ENCODE data around the gene LPIN3. TPM values are rescaled to one million over a fixed set of nuclear protein-coding genes. Genes with fewer than 3 reads are reported as not detected.

Gene LPIN3
- total RNA-seq, 1 donor from 2014 or later = 2.8 TPM

- H3K27me3 Mint-ChIP-seq (ENCODE audit: insufficient read depth, low read depth) = peaks cover 21% of the 10 kb centered on the region
- peak overlapping the region; percentile 90 for H3K4me3 Mint-ChIP-seq
- H3K4me1 Mint-ChIP-seq = peaks cover 11% of the 10 kb centered on the region
Measured at GRCh38 chr20:41367956-41368355, 27.3 kb downstream of the LPIN3 start.

DNA sequence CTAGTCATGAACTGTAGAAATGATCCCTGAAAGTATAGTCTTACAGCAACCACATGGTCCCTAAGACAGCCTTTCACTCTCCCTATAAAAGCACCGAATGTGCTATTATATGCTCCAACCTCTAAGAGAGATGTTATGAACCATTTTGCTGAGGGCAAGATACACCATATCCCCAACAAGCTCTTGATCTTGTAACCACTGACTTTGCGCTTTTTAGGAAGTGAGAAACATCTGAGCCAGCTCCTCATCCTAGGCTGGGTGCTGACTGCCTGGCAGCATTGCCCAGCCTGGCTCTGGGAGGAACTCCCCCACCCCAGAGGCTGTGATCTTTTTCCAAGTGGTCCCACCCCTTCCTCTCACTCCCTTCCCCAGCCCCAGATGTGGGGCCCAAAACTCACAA lies 29.1 kb downstream of the LPIN3 start:
- Mint-ChIP-seq H3K36me3 (no peaks in the 10 kb centered on the region), H3K9me3 (peaks cover 13% of the 10 kb centered on the region), H3K4me3 (no peak overlapping the region), H3K4me1 (peaks cover 27% of the 10 kb centered on the region), H3K27ac (no peak overlapping the region), H3K27me3 (ENCODE audit: insufficient read depth, low read depth) (peaks cover 29% of the 10 kb centered on the region)
- TF ChIP-seq CTCF (IDR thresholded peaks at IDR 0.05) (no peak), EZH2 (IDR thresholded peaks at IDR 0.05) (no peak), EZH2phosphoT487 (IDR thresholded peaks at IDR 0.05) (no peak)
- Histone ChIP-seq H3K27me3 (peaks cover 53% of the 10 kb centered on the region), H3F3A (ENCODE audit: low read depth) (peaks cover 12% of the 10 kb centered on the region), H4K20me1 (ENCODE audit: low read depth) (peaks cover 10% of the 10 kb centered on the region), H3K4me2 (no peak overlapping the region), H3K9me3 (ENCODE audit: low read depth) (no peaks in the 10 kb centered on the region), H2AFZ (replicated peaks) (no peak overlapping the region), H3K36me3 (no peaks in the 10 kb centered on the region), H3K27ac (no peak overlapping the region), H3K79me2 (ENCODE audit: low read depth) (no peaks in the 10 kb centered on the region), H3K4me1 (peaks cover 15% of the 10 kb centered on the region), H3K9ac (no peak overlapping the region), H3K4me3 (no peak overlapping the region)
- no peak for DNase-seq (ENCODE audit: low spot score)

More at GRCh38 chr20:41367956-41368355, 27.3 kb downstream of the LPIN3 start:
- Mint-ChIP-seq H3K9me3 (peaks cover 10% of the 10 kb centered on the region), H3K27ac (no peak overlapping the region), H3K36me3 (no peaks in the 10 kb centered on the region)
- Histone ChIP-seq H3K4me1 (peaks cover 9% of the 10 kb centered on the region), H3K27me3 (peaks cover 63% of the 10 kb centered on the region), H3K79me2 (ENCODE audit: low read depth) (no peaks in the 10 kb centered on the region), H3K4me2 (no peak overlapping the region), H3K9me3 (ENCODE audit: low read depth) (no peaks in the 10 kb centered on the region), H3K36me3 (no peaks in the 10 kb centered on the region), H3K27ac (no peak overlapping the region), H2AFZ (replicated peaks) (no peak overlapping the region), H4K20me1 (ENCODE audit: low read depth) (peaks cover 10% of the 10 kb centered on the region), H3K4me3 (no peak overlapping the region), H3F3A (ENCODE audit: low read depth) (peaks cover 12% of the 10 kb centered on the region), H3K9ac (no peak overlapping the region)
- TF ChIP-seq CTCF (IDR thresholded peaks at IDR 0.05) = no peak
- TF ChIP-seq EZH2 (IDR thresholded peaks at IDR 0.05) = no peak
- TF ChIP-seq EZH2phosphoT487 (IDR thresholded peaks at IDR 0.05) = no peak
- DNase-seq (ENCODE audit: low spot score) = no peak

GRCh38 chr20:41370176-41370575 lies 29.6 kb downstream of the LPIN3 start:
- no peak overlapping the region for H2AFZ ChIP-seq (replicated peaks)
- H3K9ac ChIP-seq = no peak overlapping the region
- no peaks in the 10 kb centered on the region for H3K9me3 ChIP-seq (ENCODE audit: low read depth)
- H4K20me1 ChIP-seq (ENCODE audit: low read depth) = peaks cover 5% of the 10 kb centered on the region
- H3K36me3 ChIP-seq = no peaks in the 10 kb centered on the region
- H3K27ac ChIP-seq = no peak overlapping the region
- H3K27ac Mint-ChIP-seq = no peak overlapping the region
- peaks cover 12% of the 10 kb centered on the region for H3F3A ChIP-seq (ENCODE audit: low read depth)
- DNase-seq (ENCODE audit: low spot score) = no peak
- peaks cover 15% of the 10 kb centered on the region for H3K4me1 ChIP-seq
- no peaks in the 10 kb centered on the region for H3K36me3 Mint-ChIP-seq
- H3K4me2 ChIP-seq = no peak overlapping the region
- H3K79me2 ChIP-seq (ENCODE audit: low read depth) = no peaks in the 10 kb centered on the region
- TF ChIP-seq EZH2phosphoT487 (IDR thresholded peaks at IDR 0.05) (no peak), CTCF (IDR thresholded peaks at IDR 0.05) (no peak), EZH2 (IDR thresholded peaks at IDR 0.05) (no peak)
- H3K4me3 ChIP-seq = no peak overlapping the region
- no peak overlapping the region for H3K4me3 Mint-ChIP-seq
- H3K9me3 Mint-ChIP-seq = peaks cover 13% of the 10 kb centered on the region
- peaks cover 28% of the 10 kb centered on the region for H3K4me1 Mint-ChIP-seq
- peaks cover 25% of the 10 kb centered on the region for H3K27me3 Mint-ChIP-seq (ENCODE audit: insufficient read depth, low read depth)
- H3K27me3 ChIP-seq = peaks cover 48% of the 10 kb centered on the region
